ENCODE measurements around the gene SAP30BP. TPM values are rescaled to one million over a fixed set of nuclear protein-coding genes. Genes with fewer than 3 reads are reported as not detected.

The SAP30BP gene
- total RNA-seq, 1 donor, result 60.0 TPM

DNA sequence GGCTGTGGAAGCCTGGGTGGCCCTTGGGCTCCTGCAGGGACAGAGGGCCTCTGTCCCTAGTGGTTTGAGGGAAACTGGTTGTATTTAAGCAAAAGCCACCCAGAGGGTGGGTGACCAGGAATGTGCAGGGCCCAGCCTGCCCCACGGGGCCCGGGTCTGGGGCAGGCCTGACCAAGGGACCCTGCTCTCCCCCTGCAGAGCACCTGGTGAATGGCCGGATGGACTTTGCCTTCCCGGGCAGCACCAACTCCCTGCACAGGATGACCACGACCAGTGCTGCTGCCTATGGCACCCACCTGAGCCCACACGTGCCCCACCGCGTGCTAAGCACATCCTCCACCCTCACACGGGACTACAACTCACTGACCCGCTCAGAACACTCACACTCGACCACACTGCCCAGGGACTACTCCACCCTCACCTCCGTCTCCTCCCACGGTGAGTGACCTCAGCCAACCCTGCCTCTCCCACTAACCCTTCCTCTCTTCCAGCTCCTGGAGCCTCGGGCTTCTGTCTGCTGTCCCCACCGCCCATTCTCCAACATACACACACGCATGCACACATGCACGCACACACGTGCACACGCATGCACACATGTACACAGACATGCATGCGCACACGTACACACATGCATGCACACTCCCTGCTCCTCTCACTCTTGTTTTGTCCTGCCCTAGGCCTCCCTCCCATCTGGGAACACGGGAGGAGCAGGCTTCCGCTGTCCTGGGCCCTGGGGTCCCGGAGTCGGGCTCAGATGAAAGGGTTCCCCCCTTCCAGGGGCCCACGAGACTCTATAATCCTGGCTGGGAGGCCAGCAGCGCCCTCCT, 87.5 kb downstream of the SAP30BP start:
- no peak overlapping the region for H3K4me3 ChIP-seq (ENCODE audit: low read depth, low read length)
- DNase-seq (ENCODE audit: low read depth), result no peak
- TF ChIP-seq, protein P1, sequence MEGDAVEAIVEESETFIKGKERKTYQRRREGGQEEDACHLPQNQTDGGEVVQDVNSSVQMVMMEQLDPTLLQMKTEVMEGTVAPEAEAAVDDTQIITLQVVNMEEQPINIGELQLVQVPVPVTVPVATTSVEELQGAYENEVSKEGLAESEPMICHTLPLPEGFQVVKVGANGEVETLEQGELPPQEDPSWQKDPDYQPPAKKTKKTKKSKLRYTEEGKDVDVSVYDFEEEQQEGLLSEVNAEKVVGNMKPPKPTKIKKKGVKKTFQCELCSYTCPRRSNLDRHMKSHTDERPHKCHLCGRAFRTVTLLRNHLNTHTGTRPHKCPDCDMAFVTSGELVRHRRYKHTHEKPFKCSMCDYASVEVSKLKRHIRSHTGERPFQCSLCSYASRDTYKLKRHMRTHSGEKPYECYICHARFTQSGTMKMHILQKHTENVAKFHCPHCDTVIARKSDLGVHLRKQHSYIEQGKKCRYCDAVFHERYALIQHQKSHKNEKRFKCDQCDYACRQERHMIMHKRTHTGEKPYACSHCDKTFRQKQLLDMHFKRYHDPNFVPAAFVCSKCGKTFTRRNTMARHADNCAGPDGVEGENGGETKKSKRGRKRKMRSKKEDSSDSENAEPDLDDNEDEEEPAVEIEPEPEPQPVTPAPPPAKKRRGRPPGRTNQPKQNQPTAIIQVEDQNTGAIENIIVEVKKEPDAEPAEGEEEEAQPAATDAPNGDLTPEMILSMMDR (IDR thresholded peaks at IDR 0.05; ENCODE audit: insufficient read depth, low read depth, low read length), result no peak

DNA sequence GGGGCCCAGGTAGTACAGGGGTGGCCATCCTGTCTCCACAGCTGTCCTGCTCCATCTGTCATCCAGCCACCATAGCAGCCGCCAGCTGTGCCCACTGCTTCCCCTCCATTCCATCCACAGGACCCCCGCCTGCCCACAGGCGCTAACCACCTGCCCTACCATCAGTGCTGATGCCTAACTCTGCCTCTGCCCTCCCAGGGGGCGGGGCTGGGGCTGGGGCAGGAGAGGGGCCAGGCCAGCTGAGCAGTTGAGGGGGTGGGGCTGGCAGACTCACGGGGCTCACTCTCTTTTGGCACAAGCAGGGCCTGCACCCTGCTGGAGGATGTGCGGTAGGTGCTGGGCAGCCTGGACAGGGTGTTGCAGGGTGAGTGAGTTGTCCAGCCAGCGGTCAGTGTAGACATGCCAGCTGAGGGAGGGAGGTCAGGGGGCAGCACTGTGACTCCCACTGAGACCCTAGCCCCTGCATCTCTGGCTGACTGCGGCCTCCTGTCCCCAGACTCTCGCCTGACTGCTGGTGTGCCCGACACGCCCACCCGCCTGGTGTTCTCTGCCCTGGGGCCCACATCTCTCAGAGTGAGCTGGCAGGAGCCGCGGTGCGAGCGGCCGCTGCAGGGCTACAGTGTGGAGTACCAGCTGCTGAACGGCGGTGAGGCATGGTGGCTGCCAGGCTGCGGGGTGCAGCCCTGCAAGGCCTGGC, 88.2 kb downstream of the SAP30BP start:
- DNase-seq (ENCODE audit: low read depth), result no peak
- H3K4me3 ChIP-seq (ENCODE audit: low read depth, low read length), result no peak overlapping the region
- TF ChIP-seq, protein P1 (IDR thresholded peaks at IDR 0.05; ENCODE audit: insufficient read depth, low read depth, low read length), result no peak

DNA sequence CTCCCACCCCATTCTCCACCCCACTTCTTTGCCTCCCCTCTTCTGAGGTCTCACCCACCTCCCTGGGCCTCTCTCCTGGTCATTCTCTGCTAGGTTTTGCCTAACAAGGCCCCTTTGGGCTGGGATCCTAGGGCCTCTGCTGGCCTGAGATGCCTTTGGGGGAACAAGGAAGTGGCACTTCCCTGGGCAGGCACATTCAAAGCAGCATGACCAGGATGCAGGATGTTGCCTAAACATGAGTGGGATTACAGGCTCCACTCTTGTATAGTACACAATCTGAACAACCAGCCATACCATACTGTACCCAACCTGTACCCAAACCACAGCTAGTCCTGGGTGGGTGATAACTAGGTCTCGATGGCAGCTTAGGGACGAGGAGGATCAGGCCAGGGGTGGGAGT, 88.9 kb downstream of the SAP30BP start:
- H3K4me3 ChIP-seq (ENCODE audit: low read depth, low read length), result no peak overlapping the region
- DNase-seq (ENCODE audit: low read depth), result no peak
- TF ChIP-seq, protein P1 (IDR thresholded peaks at IDR 0.05; ENCODE audit: insufficient read depth, low read depth, low read length), result no peak

DNA sequence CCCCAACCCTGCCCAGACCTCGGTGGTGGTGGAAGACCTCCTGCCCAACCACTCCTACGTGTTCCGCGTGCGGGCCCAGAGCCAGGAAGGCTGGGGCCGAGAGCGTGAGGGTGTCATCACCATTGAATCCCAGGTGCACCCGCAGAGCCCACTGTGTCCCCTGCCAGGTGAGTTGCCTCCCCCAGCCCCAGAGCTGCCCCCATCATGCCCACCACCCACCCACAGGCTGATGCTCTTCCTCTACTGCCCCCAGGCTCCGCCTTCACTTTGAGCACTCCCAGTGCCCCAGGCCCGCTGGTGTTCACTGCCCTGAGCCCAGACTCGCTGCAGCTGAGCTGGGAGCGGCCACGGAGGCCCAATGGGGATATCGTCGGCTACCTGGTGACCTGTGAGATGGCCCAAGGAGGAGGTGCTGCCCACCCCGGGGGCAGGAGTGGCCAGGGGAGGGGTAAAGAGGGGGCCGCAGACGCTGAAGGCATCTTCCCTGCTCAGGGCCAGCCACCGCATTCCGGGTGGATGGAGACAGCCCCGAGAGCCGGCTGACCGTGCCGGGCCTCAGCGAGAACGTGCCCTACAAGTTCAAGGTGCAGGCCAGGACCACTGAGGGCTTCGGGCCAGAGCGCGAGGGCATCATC, 89.4 kb downstream of the SAP30BP start:
- no peak overlapping the region for H3K4me3 ChIP-seq (ENCODE audit: low read depth, low read length)
- no peak for DNase-seq (ENCODE audit: low read depth)
- TF ChIP-seq, protein P1 (IDR thresholded peaks at IDR 0.05; ENCODE audit: insufficient read depth, low read depth, low read length), result no peak

DNA sequence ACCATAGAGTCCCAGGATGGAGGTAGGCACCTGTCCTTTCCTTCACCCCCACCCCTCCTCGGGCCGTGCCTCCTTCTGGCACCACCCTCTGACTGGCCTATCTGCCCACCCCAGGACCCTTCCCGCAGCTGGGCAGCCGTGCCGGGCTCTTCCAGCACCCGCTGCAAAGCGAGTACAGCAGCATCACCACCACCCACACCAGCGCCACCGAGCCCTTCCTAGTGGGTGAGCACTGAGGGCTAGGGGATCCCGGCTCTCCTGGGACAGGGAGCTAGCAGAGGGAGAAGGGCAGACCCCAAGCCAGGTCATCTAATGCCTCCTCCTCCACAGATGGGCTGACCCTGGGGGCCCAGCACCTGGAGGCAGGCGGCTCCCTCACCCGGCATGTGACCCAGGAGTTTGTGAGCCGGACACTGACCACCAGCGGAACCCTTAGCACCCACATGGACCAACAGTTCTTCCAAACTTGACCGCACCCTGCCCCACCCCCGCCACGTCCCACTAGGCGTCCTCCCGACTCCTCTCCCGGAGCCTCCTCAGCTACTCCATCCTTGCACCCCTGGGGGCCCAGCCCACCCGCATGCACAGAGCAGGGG, 90.0 kb downstream of the SAP30BP start:
- no peak overlapping the region for H3K4me3 ChIP-seq (ENCODE audit: low read depth, low read length)
- TF ChIP-seq, protein P1 (IDR thresholded peaks at IDR 0.05; ENCODE audit: insufficient read depth, low read depth, low read length), result no peak
- no peak for DNase-seq (ENCODE audit: low read depth)

Other genes with a start within 250 kb of the SAP30BP start
- 28.5 and 31.2 TPM in 2 replicates for gene TMEM94, start 210.7 kb upstream of the SAP30BP start, total RNA-seq
- 7.4 and 9.5 TPM in 2 replicates for gene CASKIN2, start 151.8 kb upstream of the SAP30BP start, total RNA-seq
- 11.3 and 12.1 TPM in 2 replicates for gene TSEN54, start 150.8 kb upstream of the SAP30BP start, total RNA-seq
- gene LLGL2, start 141.6 kb upstream of the SAP30BP start, total RNA-seq, result 0.32 and 2.2 TPM in 2 replicates
- gene MYO15B, start 79.5 kb upstream of the SAP30BP start, total RNA-seq, result 1.6 and 3.9 TPM in 2 replicates
- under 0.01 TPM in 1 of 2 replicates, not detected in the other for gene SMIM5, start 33.9 kb upstream of the SAP30BP start, total RNA-seq
- gene RECQL5, start 184 bp upstream of the SAP30BP start, total RNA-seq, result 19.6 and 20.7 TPM in 2 replicates
- 0.32 and 1.3 TPM in 2 replicates for gene ITGB4, start 54.1 kb downstream of the SAP30BP start, total RNA-seq
- gene GALK1, start 97.9 kb downstream of the SAP30BP start, total RNA-seq, result 36.7 and 49.3 TPM in 2 replicates
- gene UNK, start 117.5 kb downstream of the SAP30BP start, total RNA-seq, result 19.9 and 23.5 TPM in 2 replicates
- gene UNC13D, start 177.1 kb downstream of the SAP30BP start, total RNA-seq, result 0.86 and 1.6 TPM in 2 replicates
- 18.4 and 26.8 TPM in 2 replicates for gene WBP2, start 188.0 kb downstream of the SAP30BP start, total RNA-seq
- 13.5 and 15.1 TPM in 2 replicates for gene TRIM47, start 211.2 kb downstream of the SAP30BP start, total RNA-seq
- gene TRIM65, start 229.6 kb downstream of the SAP30BP start, total RNA-seq, result 21.9 and 22.5 TPM in 2 replicates
- 33.7 and 45.1 TPM in 2 replicates for gene MRPL38, start 237.5 kb downstream of the SAP30BP start, total RNA-seq

All from fibroblast of villous mesenchyme (primary cell).